Measurements from ENCODE around the gene NCOA3.

- TF ChIP-seq POLR2AphosphoS5 (IDR thresholded peaks at IDR 0.05; ENCODE audit: low read depth, low read length) (no peak), POLR2A (IDR thresholded peaks at IDR 0.05; ENCODE audit: low read depth, low read length) (no peak), TAF1 (IDR thresholded peaks at IDR 0.05; ENCODE audit: borderline replicate concordance, low read depth, low read length) (no peak)
Observed at GRCh38 chr20:47674686-47675085, 173.0 kb downstream of the NCOA3 start.
